GM12878 (cell line): ENCODE results near the gene COL5A1.

Experiments
- KDM1A ChIP-seq: fragments of 200-600 bp; sonication (generic); IDR thresholded peaks from 2 replicates; pipeline ENCODE4 v1.6.1; 2016; ENCODE audit warnings: borderline replicate concordance
- PAX5 ChIP-seq: IDR thresholded peaks from 2 replicates; pipeline ENCODE4 v1.6.1; 2011; ENCODE audit warnings: low read depth, low read length, borderline replicate concordance
- TBL1XR1 ChIP-seq: IDR thresholded peaks from 2 replicates; pipeline ENCODE4 v1.6.1; 2012; ENCODE audit warnings: low read depth, low read length, improper control_type of control experiment
- TF ChIP-seq, protein P1 (sequence below): fragments of 150-350 bp; IDR thresholded peaks from 2 replicates; pipeline ENCODE4 v1.6.1; 2016; ENCODE audit warnings: low read depth, low read length
- TF ChIP-seq, protein P2 (sequence below), 3 experiments: IDR thresholded peaks in 2 of 3; conservative IDR thresholded peaks in 1 of 3; 2 replicates each; pipeline ENCODE4 v1.5.1; 2011; ENCODE audit warnings: low read depth in 3 of 3, low read length in 3 of 3, mild to moderate bottlenecking in 3 of 3, control low read depth in 2 of 3, moderate library complexity in 2 of 3, inconsistent platforms in 1 of 3, mixed read lengths in 1 of 3; ENCODE audit not compliant: control insufficient read depth in 2 of 3, insufficient read depth in 1 of 3; ENCODE audit errors: extremely low read depth in 1 of 3

DNA sequence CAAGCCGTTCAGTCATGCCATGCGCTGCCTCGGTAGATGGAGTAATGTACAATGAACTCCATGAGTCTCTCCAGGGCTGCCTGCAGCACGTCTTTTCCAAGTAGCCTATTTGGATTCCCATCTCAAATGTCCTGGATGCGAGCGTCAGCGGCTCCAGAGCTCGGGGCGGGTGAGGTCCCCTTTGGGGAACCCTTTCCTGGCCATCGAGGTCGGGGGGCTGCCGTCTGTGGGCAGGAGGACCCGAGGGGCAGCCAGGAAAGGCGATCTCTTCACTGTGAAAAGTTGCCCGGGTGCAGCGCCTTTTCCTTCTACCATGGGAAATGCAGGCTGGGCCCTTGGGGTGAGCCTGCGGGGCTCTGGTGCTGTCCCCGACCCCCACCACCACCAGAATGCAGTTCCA, 202.1 kb downstream of the COL5A1 start:
- TF ChIP-seq KDM1A: no peak
- TF ChIP-seq, protein P1, sequence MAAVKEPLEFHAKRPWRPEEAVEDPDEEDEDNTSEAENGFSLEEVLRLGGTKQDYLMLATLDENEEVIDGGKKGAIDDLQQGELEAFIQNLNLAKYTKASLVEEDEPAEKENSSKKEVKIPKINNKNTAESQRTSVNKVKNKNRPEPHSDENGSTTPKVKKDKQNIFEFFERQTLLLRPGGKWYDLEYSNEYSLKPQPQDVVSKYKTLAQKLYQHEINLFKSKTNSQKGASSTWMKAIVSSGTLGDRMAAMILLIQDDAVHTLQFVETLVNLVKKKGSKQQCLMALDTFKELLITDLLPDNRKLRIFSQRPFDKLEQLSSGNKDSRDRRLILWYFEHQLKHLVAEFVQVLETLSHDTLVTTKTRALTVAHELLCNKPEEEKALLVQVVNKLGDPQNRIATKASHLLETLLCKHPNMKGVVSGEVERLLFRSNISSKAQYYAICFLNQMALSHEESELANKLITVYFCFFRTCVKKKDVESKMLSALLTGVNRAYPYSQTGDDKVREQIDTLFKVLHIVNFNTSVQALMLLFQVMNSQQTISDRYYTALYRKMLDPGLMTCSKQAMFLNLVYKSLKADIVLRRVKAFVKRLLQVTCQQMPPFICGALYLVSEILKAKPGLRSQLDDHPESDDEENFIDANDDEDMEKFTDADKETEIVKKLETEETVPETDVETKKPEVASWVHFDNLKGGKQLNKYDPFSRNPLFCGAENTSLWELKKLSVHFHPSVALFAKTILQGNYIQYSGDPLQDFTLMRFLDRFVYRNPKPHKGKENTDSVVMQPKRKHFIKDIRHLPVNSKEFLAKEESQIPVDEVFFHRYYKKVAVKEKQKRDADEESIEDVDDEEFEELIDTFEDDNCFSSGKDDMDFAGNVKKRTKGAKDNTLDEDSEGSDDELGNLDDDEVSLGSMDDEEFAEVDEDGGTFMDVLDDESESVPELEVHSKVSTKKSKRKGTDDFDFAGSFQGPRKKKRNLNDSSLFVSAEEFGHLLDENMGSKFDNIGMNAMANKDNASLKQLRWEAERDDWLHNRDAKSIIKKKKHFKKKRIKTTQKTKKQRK: no peak
- TF ChIP-seq, protein P2, sequence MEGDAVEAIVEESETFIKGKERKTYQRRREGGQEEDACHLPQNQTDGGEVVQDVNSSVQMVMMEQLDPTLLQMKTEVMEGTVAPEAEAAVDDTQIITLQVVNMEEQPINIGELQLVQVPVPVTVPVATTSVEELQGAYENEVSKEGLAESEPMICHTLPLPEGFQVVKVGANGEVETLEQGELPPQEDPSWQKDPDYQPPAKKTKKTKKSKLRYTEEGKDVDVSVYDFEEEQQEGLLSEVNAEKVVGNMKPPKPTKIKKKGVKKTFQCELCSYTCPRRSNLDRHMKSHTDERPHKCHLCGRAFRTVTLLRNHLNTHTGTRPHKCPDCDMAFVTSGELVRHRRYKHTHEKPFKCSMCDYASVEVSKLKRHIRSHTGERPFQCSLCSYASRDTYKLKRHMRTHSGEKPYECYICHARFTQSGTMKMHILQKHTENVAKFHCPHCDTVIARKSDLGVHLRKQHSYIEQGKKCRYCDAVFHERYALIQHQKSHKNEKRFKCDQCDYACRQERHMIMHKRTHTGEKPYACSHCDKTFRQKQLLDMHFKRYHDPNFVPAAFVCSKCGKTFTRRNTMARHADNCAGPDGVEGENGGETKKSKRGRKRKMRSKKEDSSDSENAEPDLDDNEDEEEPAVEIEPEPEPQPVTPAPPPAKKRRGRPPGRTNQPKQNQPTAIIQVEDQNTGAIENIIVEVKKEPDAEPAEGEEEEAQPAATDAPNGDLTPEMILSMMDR (IDR thresholded peaks at IDR 0.05 in 2 of 3, conservative IDR thresholded peaks at IDR 0.05 in 1 of 3; ENCODE audit: control insufficient read depth in 2 of 3, extremely low read depth in 1 of 3, insufficient read depth in 1 of 3, low read depth in 3 of 3, low read length in 3 of 3): no peak
- no peak for TF ChIP-seq PAX5
- no peak for TF ChIP-seq TBL1XR1
